ENCODE measurements around the gene PSMC1.

- TF ChIP-seq, protein P1, sequence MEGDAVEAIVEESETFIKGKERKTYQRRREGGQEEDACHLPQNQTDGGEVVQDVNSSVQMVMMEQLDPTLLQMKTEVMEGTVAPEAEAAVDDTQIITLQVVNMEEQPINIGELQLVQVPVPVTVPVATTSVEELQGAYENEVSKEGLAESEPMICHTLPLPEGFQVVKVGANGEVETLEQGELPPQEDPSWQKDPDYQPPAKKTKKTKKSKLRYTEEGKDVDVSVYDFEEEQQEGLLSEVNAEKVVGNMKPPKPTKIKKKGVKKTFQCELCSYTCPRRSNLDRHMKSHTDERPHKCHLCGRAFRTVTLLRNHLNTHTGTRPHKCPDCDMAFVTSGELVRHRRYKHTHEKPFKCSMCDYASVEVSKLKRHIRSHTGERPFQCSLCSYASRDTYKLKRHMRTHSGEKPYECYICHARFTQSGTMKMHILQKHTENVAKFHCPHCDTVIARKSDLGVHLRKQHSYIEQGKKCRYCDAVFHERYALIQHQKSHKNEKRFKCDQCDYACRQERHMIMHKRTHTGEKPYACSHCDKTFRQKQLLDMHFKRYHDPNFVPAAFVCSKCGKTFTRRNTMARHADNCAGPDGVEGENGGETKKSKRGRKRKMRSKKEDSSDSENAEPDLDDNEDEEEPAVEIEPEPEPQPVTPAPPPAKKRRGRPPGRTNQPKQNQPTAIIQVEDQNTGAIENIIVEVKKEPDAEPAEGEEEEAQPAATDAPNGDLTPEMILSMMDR (IDR thresholded peaks at IDR 0.05) = no peak
- TF ChIP-seq POLR2A (IDR thresholded peaks at IDR 0.05) = no peak
- TF ChIP-seq POLR2AphosphoS5 (IDR thresholded peaks at IDR 0.05) = no peak
These were observed 2.5 kb upstream of the PSMC1 start for GRCh38 chr14:90253826-90254225.
